ENCODE measurements around the gene FAM13A. TPM values are rescaled to one million over a fixed set of nuclear protein-coding genes. Genes with fewer than 3 reads are reported as not detected.

The FAM13A gene
- total and polyA plus RNA-seq, 2 experiments from 2014 or later = 23.3 to 43.8 TPM

DNA sequence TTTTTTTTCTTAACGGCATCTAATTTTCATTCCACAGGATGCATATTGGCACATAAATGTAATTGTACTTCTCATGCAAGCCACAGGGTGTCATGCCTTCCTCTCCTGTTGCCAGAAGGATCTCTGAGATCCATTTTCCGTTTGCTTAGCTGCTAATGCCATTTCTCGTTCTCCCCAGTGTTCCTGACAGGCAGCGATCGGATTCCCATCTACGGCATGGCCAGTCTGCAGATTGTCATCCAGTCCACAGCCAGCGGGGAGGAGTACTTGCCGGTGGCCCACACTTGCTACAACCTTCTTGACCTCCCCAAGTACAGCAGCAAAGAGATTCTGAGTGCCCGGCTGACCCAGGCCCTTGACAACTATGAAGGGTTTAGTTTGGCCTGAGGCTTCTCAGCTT, 350.4 kb downstream of the FAM13A start:
- TF ChIP-seq CTCF (IDR thresholded peaks at IDR 0.05; ENCODE audit: low read depth, low read length) = peak; percentile 69
- Histone ChIP-seq H3K27me3 (no peaks in the 10 kb centered on the region), H3K9me3 (ENCODE audit: low read depth) (no peaks in the 10 kb centered on the region), H3K4me3 (no peak overlapping the region), H3K27ac (peak overlapping the region; percentile 37), H3K36me3 (peaks cover 23% of the 10 kb centered on the region), H3K4me1 (ENCODE audit: low read depth) (peaks cover 6% of the 10 kb centered on the region)
- peak; percentile 74 to 83 for DNase-seq (ENCODE audit: low read depth in 1 of 2, low spot score in 1 of 2)

GRCh38 chr4:88705805-88706492, 351.0 kb downstream of the FAM13A start:
- DNase-seq (ENCODE audit: low read depth in 1 of 2, low spot score in 1 of 2) = peak in 1 of 2 donors; percentile 30
- Histone ChIP-seq H3K4me1 (ENCODE audit: low read depth) (peaks cover 6% of the 10 kb centered on the region), H3K36me3 (peaks cover 22% of the 10 kb centered on the region), H3K27me3 (no peaks in the 10 kb centered on the region), H3K27ac (peak overlapping the region; percentile 37), H3K4me3 (no peak overlapping the region), H3K9me3 (ENCODE audit: low read depth) (no peaks in the 10 kb centered on the region)
- no peak for TF ChIP-seq CTCF (IDR thresholded peaks at IDR 0.05; ENCODE audit: low read depth, low read length)

DNA sequence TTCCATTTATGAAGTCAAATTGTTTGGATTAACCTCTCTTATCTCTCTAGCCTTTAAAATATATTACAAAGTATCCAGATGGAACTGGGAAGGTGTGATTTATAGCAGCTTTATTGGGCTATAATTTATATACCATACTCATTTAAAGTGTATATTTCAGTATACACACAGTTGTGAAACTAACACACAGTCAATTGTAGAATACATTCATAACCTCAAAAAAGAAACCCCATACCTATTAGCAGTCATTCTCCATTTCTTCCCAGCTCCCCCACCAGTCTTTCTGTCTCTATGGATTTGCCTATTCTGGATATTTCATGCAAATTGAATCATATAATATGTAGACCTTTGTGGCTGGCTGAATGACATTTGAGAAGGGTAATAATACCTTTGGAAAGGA, 351.8 kb downstream of the FAM13A start:
- Histone ChIP-seq H3K27me3 (no peaks in the 10 kb centered on the region), H3K27ac (no peak overlapping the region), H3K36me3 (peaks cover 19% of the 10 kb centered on the region), H3K4me3 (no peak overlapping the region), H3K4me1 (ENCODE audit: low read depth) (peaks cover 6% of the 10 kb centered on the region), H3K9me3 (ENCODE audit: low read depth) (no peaks in the 10 kb centered on the region)
- no peak for DNase-seq (ENCODE audit: low read depth in 1 of 2, low spot score in 1 of 2)
- no peak for TF ChIP-seq CTCF (IDR thresholded peaks at IDR 0.05; ENCODE audit: low read depth, low read length)

GRCh38 chr4:88702782-88703181, 354.2 kb downstream of the FAM13A start:
- Histone ChIP-seq H3K9me3 (ENCODE audit: low read depth) (no peaks in the 10 kb centered on the region), H3K36me3 (peaks cover 14% of the 10 kb centered on the region), H3K4me1 (ENCODE audit: low read depth) (peaks cover 6% of the 10 kb centered on the region), H3K4me3 (no peak overlapping the region), H3K27ac (no peak overlapping the region), H3K27me3 (no peaks in the 10 kb centered on the region)
- TF ChIP-seq CTCF (IDR thresholded peaks at IDR 0.05; ENCODE audit: low read depth, low read length) = no peak
- no peak for DNase-seq (ENCODE audit: low read depth in 1 of 2, low spot score in 1 of 2)

- TF ChIP-seq CTCF (IDR thresholded peaks at IDR 0.05; ENCODE audit: low read depth, low read length) = no peak
- Histone ChIP-seq H3K36me3 (no peaks in the 10 kb centered on the region), H3K27me3 (no peaks in the 10 kb centered on the region), H3K9me3 (ENCODE audit: low read depth) (no peaks in the 10 kb centered on the region), H3K27ac (no peak overlapping the region), H3K4me1 (ENCODE audit: low read depth) (no peaks in the 10 kb centered on the region), H3K4me3 (no peak overlapping the region)
- no peak for DNase-seq (ENCODE audit: low read depth in 1 of 2, low spot score in 1 of 2)
These were observed 358.5 kb downstream of the FAM13A start for GRCh38 chr4:88698519-88698918.

Measured in cardiac muscle cell (in vitro differentiated cells and primary cell).